Neutrophil (primary cell): Measurements from ENCODE around the gene RBPJ.

Source experiments
- H3K27ac ChIP-seq: fragments of 200-600 bp; sonication (generic); 2 replicates; pipeline ENCODE4 v1.5.1; 2016; ENCODE audit warnings: mild to moderate bottlenecking, moderate library complexity
- H3K27me3 ChIP-seq: fragments of 200-600 bp; sonication (generic); 2 replicates; pipeline ENCODE4 v1.6.0; 2016; ENCODE audit warnings: mild to moderate bottlenecking
- H3K36me3 ChIP-seq: fragments of 200-600 bp; sonication (generic); 2 replicates; pipeline ENCODE4 v1.5.1; 2017
- H3K4me1 ChIP-seq, 2 experiments: fragments of 200-600 bp in 1 of 2; sonication (generic) in 1 of 2; 1 replicate in 1 of 2; 2 replicates in 1 of 2; pipeline versions ENCODE4 v1.5.1 to v1.6.1; 2013 to 2016; ENCODE audit warnings: low read depth in 1 of 2, low read length in 1 of 2, mild to moderate bottlenecking in 1 of 2, moderate library complexity in 1 of 2; ENCODE audit not compliant: control insufficient read depth in 1 of 2, insufficient read depth in 1 of 2
- H3K4me3 ChIP-seq, 2 experiments: fragments of 200-600 bp in 1 of 2; sonication (generic) in 1 of 2; 1 replicate in 1 of 2; 2 replicates in 1 of 2; pipeline ENCODE4 v1.5.1; 2013 to 2016; ENCODE audit warnings: low read depth in 1 of 2, low read length in 1 of 2, mild to moderate bottlenecking in 1 of 2, moderate library complexity in 1 of 2
- H3K9me3 ChIP-seq: fragments of 200-600 bp; sonication (generic); 2 replicates; pipeline ENCODE4 v1.5.1; 2016
- CTCF ChIP-seq: fragments of 200-600 bp; sonication (generic); IDR thresholded peaks from 2 replicates; pipeline ENCODE4 v1.5.1; 2016; ENCODE audit warnings: antibody characterized with exemption

RBPJ gene

GRCh38 chr4:26369581-26369980, 48.8 kb downstream of the RBPJ start:
- Histone ChIP-seq H3K9me3 (no peaks in the 10 kb centered on the region), H3K27ac (peak overlapping the region; percentile 49), H3K4me3 (no peak overlapping the region), H3K4me1 (peaks cover 35 to 44% of the 10 kb centered on the region in 2 experiments), H3K36me3 (peaks cover 5% of the 10 kb centered on the region), H3K27me3 (no peaks in the 10 kb centered on the region)
- TF ChIP-seq CTCF: no peak

GRCh38 chr4:26372076-26372475, 51.3 kb downstream of the RBPJ start:
- H3K27me3 ChIP-seq: no peaks in the 10 kb centered on the region

GRCh38 chr4:26372525-26373172, 51.8 kb downstream of the RBPJ start:
- Histone ChIP-seq H3K9me3 (no peaks in the 10 kb centered on the region), H3K27me3 (no peaks in the 10 kb centered on the region), H3K27ac (peak overlapping the region; percentile 72), H3K36me3 (no peaks in the 10 kb centered on the region), H3K4me1 (peaks cover 58 to 75% of the 10 kb centered on the region in 2 experiments), H3K4me3 (no peak overlapping the region)
- no peak for TF ChIP-seq CTCF

More at GRCh38 chr4:26372076-26372475, 51.3 kb downstream of the RBPJ start:
- Histone ChIP-seq H3K4me3 (no peak overlapping the region), H3K9me3 (no peaks in the 10 kb centered on the region), H3K27ac (peak overlapping the region; percentile 72), H3K36me3 (no peaks in the 10 kb centered on the region), H3K4me1 (peaks cover 53 to 69% of the 10 kb centered on the region in 2 experiments)
- TF ChIP-seq CTCF: no peak

- Histone ChIP-seq H3K36me3 (no peaks in the 10 kb centered on the region), H3K27ac (no peak overlapping the region), H3K4me1 (peaks cover 82 to 89% of the 10 kb centered on the region in 2 experiments), H3K4me3 (no peak overlapping the region), H3K27me3 (no peaks in the 10 kb centered on the region), H3K9me3 (no peaks in the 10 kb centered on the region)
- no peak for TF ChIP-seq CTCF
Observed at GRCh38 chr4:26375551-26375950, 54.7 kb downstream of the RBPJ start.

- no peaks in the 10 kb centered on the region for H3K9me3 ChIP-seq
- peak overlapping the region in 1 of 2 experiments; percentile 14 for H3K4me3 ChIP-seq
- H3K27me3 ChIP-seq: no peaks in the 10 kb centered on the region
- H3K27ac ChIP-seq: peak overlapping the region; percentile 82
- peaks cover 92 to 100% of the 10 kb centered on the region in 2 experiments for H3K4me1 ChIP-seq
- H3K36me3 ChIP-seq: no peaks in the 10 kb centered on the region
- no peak for TF ChIP-seq CTCF
Observed at GRCh38 chr4:26377328-26378311, 56.8 kb downstream of the RBPJ start.
